Central memory CD8-positive, alpha-beta T cell (primary cell): ENCODE results near the gene LRP1-AS.

Experiments used
- ATAC-seq: fragments of 150-1000 bp; cut with Tn5 transposase; replicated peaks from 2 replicates; pipeline ENCODE4 v1.10.0; 2022; ENCODE audit warnings: mild to moderate bottlenecking, moderate FRiP score, moderate number of reproducible peaks; ENCODE audit not compliant: poor library complexity, severe bottlenecking; ENCODE audit errors: extremely low read depth
- DNase-seq, 2 donors: peaks; one replicate each; pipeline ENCODE4 v3.0.0; 2021; ENCODE audit warnings: low spot score in 2 of 2
- H3K27ac Mint-ChIP-seq: one replicate; pipeline ENCODE4 v1.8.0; 2022; ENCODE audit warnings: low read depth, mild to moderate bottlenecking, moderate library complexity, mixed read lengths
- H3K27me3 Mint-ChIP-seq: one replicate; pipeline ENCODE4 v1.8.0; 2022; ENCODE audit warnings: mixed read lengths
- H3K36me3 Mint-ChIP-seq: one replicate; pipeline ENCODE4 v1.8.0; 2022; ENCODE audit warnings: mild to moderate bottlenecking, moderate library complexity, mixed read lengths; ENCODE audit not compliant: insufficient read depth
- H3K4me1 Mint-ChIP-seq: one replicate; pipeline ENCODE4 v1.8.0; 2022; ENCODE audit warnings: mixed read lengths
- H3K4me3 Mint-ChIP-seq: one replicate; pipeline ENCODE4 v1.8.0; 2022; ENCODE audit warnings: mild to moderate bottlenecking, moderate library complexity, mixed read lengths
- H3K9me3 Mint-ChIP-seq: one replicate; pipeline ENCODE4 v1.8.0; 2022; ENCODE audit warnings: mixed read lengths

The LRP1-AS gene

GRCh38 chr12:57176846-57177245, 29.4 kb upstream of the LRP1-AS start:
- Mint-ChIP-seq H3K27me3 (peaks cover 9% of the 10 kb centered on the region), H3K9me3 (no peaks in the 10 kb centered on the region), H3K4me1 (no peaks in the 10 kb centered on the region), H3K4me3 (no peak overlapping the region), H3K36me3 (peaks cover 1% of the 10 kb centered on the region), H3K27ac (no peak overlapping the region)
- ATAC-seq, result no peak
- no peak for DNase-seq

DNA sequence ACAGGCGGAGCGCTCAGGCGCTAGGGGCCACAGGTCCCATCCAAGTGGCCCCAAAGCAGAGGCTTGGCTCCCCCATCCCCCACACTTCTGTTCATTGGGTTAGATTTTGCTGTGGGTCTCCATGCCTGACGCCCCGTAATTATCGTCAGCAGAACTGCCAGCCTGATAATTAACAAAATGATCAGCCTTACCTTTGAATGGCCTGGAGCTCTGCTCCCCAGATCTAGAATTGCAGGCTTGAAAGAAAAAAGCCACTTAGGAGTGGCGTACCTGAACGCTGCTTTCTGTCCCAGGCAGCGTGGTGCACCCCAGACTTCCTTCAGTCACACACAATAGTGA, 28.7 kb upstream of the LRP1-AS start:
- no peak for DNase-seq
- Mint-ChIP-seq H3K27ac (no peak overlapping the region), H3K27me3 (peaks cover 9% of the 10 kb centered on the region), H3K4me1 (no peaks in the 10 kb centered on the region), H3K36me3 (peaks cover 1% of the 10 kb centered on the region), H3K4me3 (no peak overlapping the region), H3K9me3 (no peaks in the 10 kb centered on the region)
- ATAC-seq, result no peak

DNA sequence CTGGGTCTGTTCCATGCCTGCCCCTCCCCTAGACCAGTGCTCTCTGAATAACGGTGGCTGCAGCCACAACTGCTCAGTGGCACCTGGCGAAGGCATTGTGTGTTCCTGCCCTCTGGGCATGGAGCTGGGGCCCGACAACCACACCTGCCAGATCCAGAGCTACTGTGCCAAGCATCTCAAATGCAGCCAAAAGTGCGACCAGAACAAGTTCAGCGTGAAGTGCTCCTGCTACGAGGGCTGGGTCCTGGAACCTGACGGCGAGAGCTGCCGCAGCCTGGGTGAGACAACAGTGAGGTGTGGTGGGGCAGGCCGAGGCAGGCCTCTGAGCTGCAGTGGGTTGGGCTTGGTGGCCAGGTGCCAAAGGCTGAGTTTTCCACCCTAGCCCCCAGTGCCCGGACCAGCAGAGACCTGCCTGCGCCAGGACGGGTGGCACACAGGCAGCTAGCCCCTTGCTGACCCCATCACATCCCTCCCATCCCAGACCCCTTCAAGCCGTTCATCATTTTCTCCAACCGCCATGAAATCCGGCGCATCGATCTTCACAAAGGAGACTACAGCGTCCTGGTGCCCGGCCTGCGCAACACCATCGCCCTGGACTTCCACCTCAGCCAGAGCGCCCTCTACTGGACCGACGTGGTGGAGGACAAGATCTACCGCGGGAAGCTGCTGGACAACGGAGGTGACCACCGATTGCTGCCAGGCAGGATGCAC, 28.2 kb upstream of the LRP1-AS start:
- no peak for DNase-seq
- Mint-ChIP-seq H3K27ac (no peak overlapping the region), H3K27me3 (peaks cover 9% of the 10 kb centered on the region), H3K4me3 (no peak overlapping the region), H3K4me1 (no peaks in the 10 kb centered on the region), H3K9me3 (no peaks in the 10 kb centered on the region), H3K36me3 (peaks cover 1% of the 10 kb centered on the region)
- ATAC-seq, result no peak

- Mint-ChIP-seq H3K9me3 (no peaks in the 10 kb centered on the region), H3K27me3 (peaks cover 9% of the 10 kb centered on the region), H3K36me3 (peaks cover 1% of the 10 kb centered on the region), H3K27ac (no peak overlapping the region), H3K4me1 (no peaks in the 10 kb centered on the region), H3K4me3 (no peak overlapping the region)
- ATAC-seq, result no peak
- no peak for DNase-seq
Measured at GRCh38 chr12:57173683-57174082, 26.3 kb upstream of the LRP1-AS start.

DNA sequence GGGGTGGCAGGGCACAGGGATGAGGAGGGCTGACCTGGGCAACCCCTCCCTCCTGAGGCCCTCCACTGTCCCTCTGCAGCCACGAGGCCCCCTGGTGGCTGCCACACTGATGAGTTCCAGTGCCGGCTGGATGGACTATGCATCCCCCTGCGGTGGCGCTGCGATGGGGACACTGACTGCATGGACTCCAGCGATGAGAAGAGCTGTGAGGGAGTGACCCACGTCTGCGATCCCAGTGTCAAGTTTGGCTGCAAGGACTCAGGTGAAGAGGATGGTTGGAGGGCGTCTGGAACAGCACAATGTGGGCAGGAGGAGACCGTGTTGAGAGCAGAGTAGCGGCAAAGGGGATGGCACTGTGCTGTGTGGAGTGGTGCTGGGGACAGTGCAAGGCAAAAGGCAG, 25.7 kb upstream of the LRP1-AS start:
- no peak for ATAC-seq
- no peak overlapping the region for H3K4me3 Mint-ChIP-seq
- no peaks in the 10 kb centered on the region for H3K9me3 Mint-ChIP-seq
- peak overlapping the region; percentile 58 for H3K27ac Mint-ChIP-seq
- DNase-seq, result no peak
- peaks cover 1% of the 10 kb centered on the region for H3K36me3 Mint-ChIP-seq
- peaks cover 3% of the 10 kb centered on the region for H3K27me3 Mint-ChIP-seq
- H3K4me1 Mint-ChIP-seq, result no peaks in the 10 kb centered on the region

DNA sequence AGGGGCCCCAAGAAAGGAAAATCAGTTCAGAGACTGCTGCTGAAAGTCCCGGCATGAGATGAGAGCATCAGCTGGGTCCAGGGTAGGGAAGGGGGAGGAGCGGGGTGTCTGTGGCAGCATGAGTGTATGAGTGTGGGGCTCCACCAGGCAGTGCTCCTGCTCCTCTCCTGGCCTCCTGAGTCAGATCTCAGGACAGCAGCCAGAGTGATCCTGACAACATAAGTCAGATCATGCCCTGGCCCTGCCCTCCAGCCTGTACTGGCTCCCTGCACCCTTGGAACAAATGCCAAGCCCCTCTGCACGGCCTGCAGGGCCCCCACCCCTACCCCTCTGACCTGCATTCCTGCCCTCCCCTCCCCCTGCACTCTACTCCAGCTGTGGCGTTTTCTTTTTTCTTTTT, 24.2 kb upstream of the LRP1-AS start:
- no peak overlapping the region for H3K4me3 Mint-ChIP-seq
- H3K27ac Mint-ChIP-seq, result peak overlapping the region; percentile 24
- ATAC-seq (no peak), DNase-seq (no peak)
- no peaks in the 10 kb centered on the region for H3K9me3 Mint-ChIP-seq
- H3K36me3 Mint-ChIP-seq, result peaks cover 1% of the 10 kb centered on the region
- no peaks in the 10 kb centered on the region for H3K27me3 Mint-ChIP-seq
- H3K4me1 Mint-ChIP-seq, result no peaks in the 10 kb centered on the region

DNA sequence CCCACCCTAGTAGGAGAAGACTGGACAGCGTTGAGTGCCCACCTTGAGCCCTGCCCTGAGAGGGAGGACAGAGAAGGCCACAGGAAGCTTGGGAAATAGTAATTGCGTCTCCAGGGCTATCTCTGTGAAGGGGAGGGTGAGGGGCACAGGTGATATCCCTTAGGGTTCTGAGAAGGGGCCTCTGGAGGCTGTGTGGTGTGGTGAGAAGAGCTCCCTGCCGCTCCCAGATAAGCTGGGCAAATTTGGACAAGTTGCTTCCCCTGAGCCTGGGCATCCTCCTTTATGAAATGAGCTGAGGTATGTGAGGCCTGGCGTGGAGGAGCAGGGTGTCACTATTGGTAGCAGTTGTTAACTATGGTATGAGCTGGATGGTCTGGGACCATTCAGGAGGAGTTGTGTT, 23.5 kb upstream of the LRP1-AS start:
- DNase-seq (no peak), ATAC-seq (no peak)
- Mint-ChIP-seq H3K4me1 (no peaks in the 10 kb centered on the region), H3K27me3 (no peaks in the 10 kb centered on the region), H3K36me3 (peaks cover 1% of the 10 kb centered on the region), H3K27ac (peak overlapping the region; percentile 24), H3K9me3 (no peaks in the 10 kb centered on the region), H3K4me3 (no peak overlapping the region)

- no peaks in the 10 kb centered on the region for H3K27me3 Mint-ChIP-seq
- H3K9me3 Mint-ChIP-seq, result no peaks in the 10 kb centered on the region
- H3K36me3 Mint-ChIP-seq, result peaks cover 1% of the 10 kb centered on the region
- no peak for DNase-seq
- no peaks in the 10 kb centered on the region for H3K4me1 Mint-ChIP-seq
- no peak overlapping the region for H3K4me3 Mint-ChIP-seq
- ATAC-seq, result no peak
- H3K27ac Mint-ChIP-seq, result peak overlapping the region; percentile 24
Measured at GRCh38 chr12:57170408-57170807, 23.0 kb upstream of the LRP1-AS start.

- Mint-ChIP-seq H3K4me1 (no peaks in the 10 kb centered on the region), H3K4me3 (no peak overlapping the region), H3K27ac (no peak overlapping the region), H3K9me3 (no peaks in the 10 kb centered on the region), H3K36me3 (peaks cover 1% of the 10 kb centered on the region), H3K27me3 (peaks cover 3% of the 10 kb centered on the region)
- no peak for ATAC-seq
- no peak for DNase-seq
Measured at GRCh38 chr12:57169969-57170368, 22.6 kb upstream of the LRP1-AS start.

DNA sequence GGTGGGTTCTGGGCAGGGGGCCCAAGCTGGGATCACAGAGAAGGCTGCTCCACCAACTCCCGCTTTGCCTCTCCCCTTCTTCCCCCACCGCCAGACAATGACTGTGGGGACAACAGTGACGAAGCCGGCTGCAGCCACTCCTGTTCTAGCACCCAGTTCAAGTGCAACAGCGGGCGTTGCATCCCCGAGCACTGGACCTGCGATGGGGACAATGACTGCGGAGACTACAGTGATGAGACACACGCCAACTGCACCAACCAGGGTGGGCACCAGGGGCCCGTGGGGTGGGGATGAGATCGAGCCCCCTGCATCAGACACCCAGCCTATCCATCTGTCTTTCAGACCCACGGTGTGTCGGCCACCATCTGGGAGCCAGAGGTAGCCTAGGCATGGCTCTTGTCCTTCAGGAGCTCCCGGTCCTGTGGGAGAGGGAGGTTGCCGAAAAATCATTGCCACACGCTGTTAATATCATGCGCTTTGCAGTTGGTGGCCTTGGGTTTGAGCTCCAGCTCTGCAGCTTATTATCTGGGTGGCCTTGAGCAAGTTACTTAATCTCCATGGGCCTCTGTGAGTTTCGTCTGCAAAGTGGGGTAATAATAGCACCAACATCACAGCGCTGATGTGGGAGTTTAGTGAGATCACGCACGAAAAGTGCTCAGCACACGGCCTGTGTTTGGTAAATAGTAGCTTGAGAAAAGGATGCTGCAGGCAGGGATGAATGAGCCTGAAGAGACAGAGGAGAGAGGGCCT, 21.8 kb upstream of the LRP1-AS start:
- no peaks in the 10 kb centered on the region for H3K4me1 Mint-ChIP-seq
- ATAC-seq, result no peak
- H3K9me3 Mint-ChIP-seq, result no peaks in the 10 kb centered on the region
- H3K27me3 Mint-ChIP-seq, result peaks cover 10% of the 10 kb centered on the region
- no peak for DNase-seq
- peaks cover 1% of the 10 kb centered on the region for H3K36me3 Mint-ChIP-seq
- no peak overlapping the region for H3K4me3 Mint-ChIP-seq
- no peak overlapping the region for H3K27ac Mint-ChIP-seq

DNA sequence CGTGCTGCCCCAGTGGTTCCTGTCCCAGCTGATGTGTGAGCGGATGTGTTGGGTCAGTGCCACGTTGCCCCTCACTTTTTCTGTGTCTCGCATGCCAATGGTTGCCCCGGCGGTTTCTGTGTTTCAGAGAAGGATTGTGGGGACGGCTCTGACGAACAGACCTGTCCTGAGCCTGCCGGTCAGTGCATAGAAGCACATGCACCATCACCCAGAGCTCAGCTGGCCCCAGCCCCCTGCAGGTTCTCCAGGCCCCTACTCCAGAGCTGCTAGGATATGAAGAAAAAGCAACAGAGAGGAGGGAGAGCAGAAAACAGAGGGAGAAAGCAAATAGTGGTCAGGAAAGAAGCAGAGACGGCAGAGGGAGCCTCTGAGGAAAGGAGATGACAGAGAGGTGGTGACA, 20.6 kb upstream of the LRP1-AS start:
- DNase-seq (no peak), ATAC-seq (no peak)
- Mint-ChIP-seq H3K36me3 (peaks cover 1% of the 10 kb centered on the region), H3K4me1 (no peaks in the 10 kb centered on the region), H3K9me3 (no peaks in the 10 kb centered on the region), H3K4me3 (no peak overlapping the region), H3K27me3 (peaks cover 11% of the 10 kb centered on the region), H3K27ac (no peak overlapping the region)

DNA sequence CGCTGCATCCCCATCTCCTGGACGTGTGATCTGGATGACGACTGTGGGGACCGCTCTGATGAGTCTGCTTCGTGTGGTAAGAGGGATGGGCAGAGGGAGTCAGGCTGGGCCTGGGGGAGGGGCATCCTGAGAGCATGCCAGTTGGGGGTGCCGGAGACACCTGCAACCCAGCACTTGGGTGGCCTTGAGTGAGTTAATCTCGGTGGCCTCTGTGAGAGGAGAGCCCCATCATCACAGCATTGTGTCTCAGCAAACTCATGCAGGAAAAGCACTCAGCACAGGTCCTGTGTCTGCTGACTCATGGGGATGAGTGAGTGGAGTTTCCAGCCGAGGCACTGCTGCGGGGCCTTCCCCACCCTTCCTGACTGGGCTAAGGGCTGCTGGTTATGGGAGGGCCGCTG, 19.6 kb upstream of the LRP1-AS start:
- Mint-ChIP-seq H3K4me3 (no peak overlapping the region), H3K9me3 (no peaks in the 10 kb centered on the region), H3K27me3 (peaks cover 11% of the 10 kb centered on the region), H3K4me1 (no peaks in the 10 kb centered on the region), H3K27ac (no peak overlapping the region), H3K36me3 (no peaks in the 10 kb centered on the region)
- DNase-seq, result no peak
- ATAC-seq, result no peak

- ATAC-seq, result no peak
- Mint-ChIP-seq H3K9me3 (no peaks in the 10 kb centered on the region), H3K27me3 (peaks cover 11% of the 10 kb centered on the region), H3K27ac (no peak overlapping the region), H3K4me3 (no peak overlapping the region), H3K4me1 (no peaks in the 10 kb centered on the region), H3K36me3 (no peaks in the 10 kb centered on the region)
- DNase-seq, result no peak
Measured at GRCh38 chr12:57165741-57166140, 18.3 kb upstream of the LRP1-AS start.
